OCI-LY7 (cell line): Measurements from ENCODE around the gene AFDN. TPM values are rescaled to one million over a fixed set of nuclear protein-coding genes. Genes with fewer than 3 reads are reported as not detected.

ENCODE experiments used
- BruUV-seq: library from RNA; stranded (reverse); fragments of 400-500 nt; replicated peaks from 2 replicates; lab custom pipeline; 2021; lab: Mats Ljungman, UMichigan
- CTCF ChIA-PET: fragments of 300-600 bp; sonication (Branson Sonifier 250); formaldehyde crosslinking; loops from one replicate; lab custom pipeline; 2022; ENCODE audit warnings: antibody characterized with exemption; ENCODE audit not compliant: unreplicated experiment; lab: Charles Lee
- POLR2A ChIA-PET: fragments of 300-600 bp; sonication (Branson Sonifier 250); formaldehyde crosslinking; loops from one replicate; lab custom pipeline; 2022; ENCODE audit warnings: antibody characterized with exemption; lab: Charles Lee
- DNase-seq: peaks from one replicate; pipeline ENCODE4 v3.0.0-alpha.2; 2015; ENCODE audit warnings: low spot score
- H2AFZ ChIP-seq: fragments of 200-600 bp; sonication (generic), shearing (Covaris generic); 2 replicates; pipeline ENCODE4 v1.6.1; 2014; ENCODE audit warnings: mild to moderate bottlenecking, antibody characterized with exemption, low read length, moderate library complexity
- H3K27ac ChIP-seq: fragments of 200-600 bp; sonication (generic); 2 replicates; pipeline ENCODE4 v1.5.1; 2014; ENCODE audit warnings: mixed run types, low read depth, mild to moderate bottlenecking, moderate library complexity, low read length, inconsistent platforms; ENCODE audit not compliant: poor library complexity, severe bottlenecking
- H3K36me3 ChIP-seq: fragments of 200-600 bp; sonication (generic); 2 replicates; pipeline ENCODE4 v1.6.1; 2014; ENCODE audit warnings: mild to moderate bottlenecking, antibody characterized with exemption, low read length, moderate library complexity, mixed read lengths; ENCODE audit not compliant: insufficient read depth
- H3K4me1 ChIP-seq: fragments of 200-600 bp; sonication (generic); 2 replicates; pipeline ENCODE4 v1.5.1; 2014; ENCODE audit warnings: mild to moderate bottlenecking, low read length; ENCODE audit not compliant: insufficient read depth, poor library complexity, severe bottlenecking
- H3K4me2 ChIP-seq: fragments of 200-600 bp; sonication (generic); 2 replicates; pipeline ENCODE4 v1.6.1; 2014; ENCODE audit warnings: mild to moderate bottlenecking, low read length
- H3K4me3 ChIP-seq: fragments of 200-600 bp; sonication (generic); 2 replicates; pipeline ENCODE4 v1.5.1; 2014; ENCODE audit warnings: mild to moderate bottlenecking, low read depth, low read length; ENCODE audit not compliant: poor library complexity, severe bottlenecking
- H3K79me2 ChIP-seq: fragments of 200-600 bp; sonication (generic); 2 replicates; pipeline ENCODE4 v1.6.1; 2016; ENCODE audit warnings: low read depth, mild to moderate bottlenecking, low read length, moderate library complexity, mixed read lengths; ENCODE audit not compliant: insufficient read depth
- H3K9me2 ChIP-seq: fragments of 200-600 bp; sonication (generic); 2 replicates; pipeline ENCODE4 v1.6.1; 2016; ENCODE audit warnings: mild to moderate bottlenecking, low read length, mixed read lengths; ENCODE audit not compliant: insufficient read depth
- H3K9me3 ChIP-seq: fragments of 200-600 bp; sonication (generic); 2 replicates; pipeline ENCODE4 v1.6.1; 2014; ENCODE audit warnings: mild to moderate bottlenecking, mixed run types, low read length, mixed read lengths
- H4K20me1 ChIP-seq: fragments of 200-600 bp; sonication (generic); 2 replicates; pipeline ENCODE4 v1.6.1; 2014; ENCODE audit warnings: mild to moderate bottlenecking, antibody characterized with exemption, low read length, moderate library complexity, mixed read lengths; ENCODE audit not compliant: insufficient read depth
- EZH2phosphoT487 ChIP-seq: fragments of 200-600 bp; sonication (generic); IDR thresholded peaks from 2 replicates; pipeline ENCODE4 v1.6.1; 2018; ENCODE audit warnings: low read depth, borderline replicate concordance, mild to moderate bottlenecking, mixed run types, antibody characterized with exemption, low read length, moderate library complexity, mixed read lengths
- intact Hi-C: fragments of 100-400 bp; cut with micrococcal nuclease; formaldehyde crosslinking; loops from one replicate; pipeline ENCODE4 v1.10.0; 2022; ENCODE audit not compliant: unreplicated experiment
- total RNA-seq, 2 experiments: library from RNA; depleted of rRNA in 1 of 2; stranded (reverse); fragments of >200 nt in 1 of 2; shearing (Covaris generic) in 1 of 2; gene quantifications; 2 replicates each; pipeline ENCODE4 v1.2.3, GENCODE V29; 2014 to 2022
- TF ChIP-seq, protein P1 (sequence below): fragments of 200-600 bp; sonication (generic); conservative IDR thresholded peaks from 2 replicates; pipeline ENCODE4 v1.5.1; 2014; ENCODE audit warnings: mild to moderate bottlenecking, antibody characterized with exemption, low read length, moderate library complexity, mixed read lengths

Gene AFDN
- total RNA-seq, 2 experiments from 2014 or later = 43.6 to 71.6 TPM

DNA sequence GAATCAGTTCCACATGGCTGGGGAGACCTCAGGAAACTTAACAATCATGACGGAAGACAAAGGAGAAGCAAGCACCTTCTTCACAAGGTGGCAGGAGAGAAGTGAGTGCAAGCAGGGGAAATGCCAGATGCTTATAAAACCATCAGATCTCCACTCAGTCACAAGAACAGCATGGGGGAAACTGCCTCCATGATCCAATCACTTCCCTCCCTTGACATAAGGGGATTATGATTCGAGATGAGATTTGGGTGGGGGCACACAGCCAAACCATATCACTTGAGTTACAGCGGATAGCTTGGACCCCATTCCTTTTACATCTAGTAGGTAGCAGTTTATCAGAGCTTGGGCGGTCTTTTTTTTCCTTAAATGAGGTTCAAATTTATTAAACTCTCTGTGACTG, 19.1 kb downstream of the AFDN start:
- Histone ChIP-seq H2AFZ (no peak overlapping the region), H3K79me2 (no peaks in the 10 kb centered on the region), H3K4me1 (no peaks in the 10 kb centered on the region), H3K27ac (no peak overlapping the region), H4K20me1 (peaks cover 28% of the 10 kb centered on the region), H3K4me3 (no peak overlapping the region), H3K36me3 (no peaks in the 10 kb centered on the region), H3K9me2 (no peaks in the 10 kb centered on the region), H3K9me3 (no peaks in the 10 kb centered on the region), H3K4me2 (no peak overlapping the region)
- POLR2A ChIA-PET = no interaction called here
- intact Hi-C loops = no loop called here
- no peak for DNase-seq
- TF ChIP-seq, protein P1, sequence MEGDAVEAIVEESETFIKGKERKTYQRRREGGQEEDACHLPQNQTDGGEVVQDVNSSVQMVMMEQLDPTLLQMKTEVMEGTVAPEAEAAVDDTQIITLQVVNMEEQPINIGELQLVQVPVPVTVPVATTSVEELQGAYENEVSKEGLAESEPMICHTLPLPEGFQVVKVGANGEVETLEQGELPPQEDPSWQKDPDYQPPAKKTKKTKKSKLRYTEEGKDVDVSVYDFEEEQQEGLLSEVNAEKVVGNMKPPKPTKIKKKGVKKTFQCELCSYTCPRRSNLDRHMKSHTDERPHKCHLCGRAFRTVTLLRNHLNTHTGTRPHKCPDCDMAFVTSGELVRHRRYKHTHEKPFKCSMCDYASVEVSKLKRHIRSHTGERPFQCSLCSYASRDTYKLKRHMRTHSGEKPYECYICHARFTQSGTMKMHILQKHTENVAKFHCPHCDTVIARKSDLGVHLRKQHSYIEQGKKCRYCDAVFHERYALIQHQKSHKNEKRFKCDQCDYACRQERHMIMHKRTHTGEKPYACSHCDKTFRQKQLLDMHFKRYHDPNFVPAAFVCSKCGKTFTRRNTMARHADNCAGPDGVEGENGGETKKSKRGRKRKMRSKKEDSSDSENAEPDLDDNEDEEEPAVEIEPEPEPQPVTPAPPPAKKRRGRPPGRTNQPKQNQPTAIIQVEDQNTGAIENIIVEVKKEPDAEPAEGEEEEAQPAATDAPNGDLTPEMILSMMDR = no peak
- TF ChIP-seq EZH2phosphoT487 = no peak
- no TSS peak for BruUV-seq
- CTCF ChIA-PET = no interaction called here

DNA sequence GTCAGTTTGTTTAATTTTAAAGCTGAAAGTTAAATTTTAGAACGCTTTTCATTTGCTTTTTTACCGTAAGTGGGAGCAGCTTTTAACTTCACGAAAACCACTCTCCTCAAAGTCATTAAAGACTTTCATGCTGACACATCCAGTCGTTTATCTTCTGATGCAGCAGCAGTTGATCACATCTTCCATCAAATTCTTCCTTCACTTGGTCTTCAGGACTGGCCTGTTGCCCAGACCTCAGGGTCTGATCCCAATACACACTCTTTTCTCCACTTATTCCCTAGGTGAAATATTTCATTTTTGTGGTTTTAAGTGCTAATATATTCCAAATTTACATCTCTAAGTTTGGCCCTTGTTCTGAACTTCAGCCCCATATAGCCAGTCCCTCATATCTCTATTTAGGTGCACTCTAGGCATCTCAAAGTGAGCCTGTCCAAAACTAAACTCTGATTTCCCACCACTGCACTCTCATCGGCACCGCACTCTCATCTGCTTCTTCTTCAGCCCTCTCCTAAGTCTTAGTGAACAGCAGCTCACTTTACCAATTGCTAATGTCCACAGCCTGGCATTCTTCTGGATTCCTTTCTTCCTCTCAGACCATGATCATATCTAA, 20.4 kb downstream of the AFDN start:
- Histone ChIP-seq H3K27ac (no peak overlapping the region), H4K20me1 (peaks cover 34% of the 10 kb centered on the region), H3K79me2 (no peaks in the 10 kb centered on the region), H2AFZ (no peak overlapping the region), H3K4me3 (no peak overlapping the region), H3K4me1 (no peaks in the 10 kb centered on the region), H3K36me3 (no peaks in the 10 kb centered on the region), H3K9me3 (no peaks in the 10 kb centered on the region), H3K9me2 (no peaks in the 10 kb centered on the region), H3K4me2 (no peak overlapping the region)
- ChIA-PET POLR2A (no interaction called here), CTCF (no interaction called here)
- DNase-seq = no peak
- TF ChIP-seq, protein P1 = no peak
- TF ChIP-seq EZH2phosphoT487 = no peak
- BruUV-seq = no TSS peak
- intact Hi-C loops = no loop called here

DNA sequence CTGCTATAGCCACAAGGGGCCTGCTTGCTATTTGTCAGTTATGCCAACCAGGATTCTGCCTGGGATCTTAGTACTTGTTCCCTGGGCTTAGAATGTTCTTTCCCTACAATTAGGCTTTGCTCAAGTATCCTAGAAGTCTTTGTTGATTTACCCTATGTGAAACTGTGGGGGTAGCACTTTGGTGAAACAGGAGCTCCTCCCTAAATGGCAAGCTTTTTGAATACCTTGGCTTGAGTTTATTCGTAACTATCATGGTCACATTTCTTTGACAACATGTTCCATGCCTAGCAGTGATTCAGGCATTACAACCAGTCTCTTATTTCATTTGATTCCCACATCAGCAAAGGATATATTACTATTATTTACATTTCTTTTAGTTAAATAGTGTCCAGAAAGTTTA, 21.2 kb downstream of the AFDN start:
- Histone ChIP-seq H3K4me2 (no peak overlapping the region), H3K27ac (no peak overlapping the region), H3K36me3 (no peaks in the 10 kb centered on the region), H3K9me3 (no peaks in the 10 kb centered on the region), H3K4me3 (no peak overlapping the region), H2AFZ (no peak overlapping the region), H4K20me1 (peaks cover 30% of the 10 kb centered on the region), H3K4me1 (no peaks in the 10 kb centered on the region), H3K79me2 (no peaks in the 10 kb centered on the region), H3K9me2 (no peaks in the 10 kb centered on the region)
- POLR2A ChIA-PET = no interaction called here
- TF ChIP-seq, protein P1 = no peak
- TF ChIP-seq EZH2phosphoT487 = no peak
- no peak for DNase-seq
- no TSS peak for BruUV-seq
- intact Hi-C loops = no loop called here
- CTCF ChIA-PET = no interaction called here
